Endothelial cell of umbilical vein (primary cell): ENCODE measurements around the gene SLC22A23. TPM values are rescaled to one million over a fixed set of nuclear protein-coding genes. Genes with fewer than 3 reads are reported as not detected.

Experiments used
- BruUV-seq: library from RNA; stranded (reverse); fragments of 400-500 nt; replicated peaks from 2 replicates; lab custom pipeline; 2021; lab: Mats Ljungman, UMichigan
- CTCF ChIA-PET: fragments of 300-600, 350-600 bp; sonication (Branson Sonifier 250); formaldehyde crosslinking; loops from one replicate; lab custom pipeline; 2021; ENCODE audit warnings: antibody characterized with exemption, inconsistent platforms; lab: Charles Lee
- POLR2A ChIA-PET: fragments of 300-600, 350-600 bp; sonication (Branson Sonifier 250); formaldehyde crosslinking; loops from one replicate; lab custom pipeline; 2021; ENCODE audit warnings: antibody characterized with exemption, inconsistent platforms; lab: Charles Lee
- DNase-seq: peaks from one replicate; pipeline ENCODE4 v3.0.0-alpha.2; 2011; ENCODE audit warnings: low read depth, low spot score
- FAIRE-seq: peaks from 2 replicates; lab custom pipeline; 2011; peaks lifted over from hg19 to GRCh38; lab: Jason Lieb, UNC
- H2AFZ ChIP-seq: 2 replicates; pipeline ENCODE4 v1.6.0; 2012; ENCODE audit warnings: low read depth, low read length, control low read depth, inconsistent platforms
- H3K27ac ChIP-seq: 2 replicates; pipeline ENCODE4 v1.5.1; 2011; ENCODE audit warnings: low read depth, mild to moderate bottlenecking, control low read depth, low read length, moderate library complexity; ENCODE audit not compliant: insufficient read depth
- H3K27me3 ChIP-seq, 2 experiments: 2 replicates each; pipeline versions ENCODE4 v1.6.0 to v1.6.1; 2011; ENCODE audit warnings: low read length in 2 of 2, mixed read lengths in 1 of 2; ENCODE audit not compliant: control insufficient read depth in 2 of 2, insufficient read depth in 2 of 2
- H3K36me3 ChIP-seq, 2 experiments: 2 replicates in 1 of 2; 3 replicates in 1 of 2; pipeline ENCODE4 v1.5.1; 2011; ENCODE audit warnings: low read length in 2 of 2, mild to moderate bottlenecking in 1 of 2, moderate library complexity in 1 of 2; ENCODE audit not compliant: control insufficient read depth in 2 of 2, insufficient read depth in 2 of 2; ENCODE audit errors: extremely low read depth in 1 of 2
- H3K4me1 ChIP-seq: 3 replicates; pipeline ENCODE4 v1.5.1; 2011; ENCODE audit warnings: mild to moderate bottlenecking, low read length; ENCODE audit not compliant: control insufficient read depth, insufficient read depth; ENCODE audit errors: extremely low read depth
- H3K4me2 ChIP-seq: 2 replicates; pipeline ENCODE4 v1.6.1; 2011; ENCODE audit warnings: low read length, control low read depth, mixed read lengths; ENCODE audit not compliant: insufficient read depth
- H3K4me3 ChIP-seq, 3 experiments: fragments of 200-600 bp in 1 of 3; sonication (generic), shearing (Covaris generic) in 1 of 3; replicated peaks in 1 of 3; 2 replicates each; pipeline ENCODE4 v1.5.1; 2011 to 2016; ENCODE audit warnings: control low read depth in 3 of 3, low read length in 3 of 3, mild to moderate bottlenecking in 2 of 3, inconsistent platforms in 1 of 3, low read depth in 1 of 3, moderate library complexity in 1 of 3; ENCODE audit not compliant: insufficient read depth in 1 of 3
- H3K79me2 ChIP-seq: 2 replicates; pipeline ENCODE4 v1.6.0; 2012; ENCODE audit warnings: low read length, inconsistent platforms; ENCODE audit not compliant: control insufficient read depth, insufficient read depth
- H3K9ac ChIP-seq: replicated peaks from 2 replicates; pipeline ENCODE3; 2011; ENCODE audit warnings: low read length, control low read depth; ENCODE audit not compliant: insufficient read depth; ENCODE audit errors: extremely low read depth
- H3K9me1 ChIP-seq: replicated peaks from 3 replicates; pipeline ENCODE4 v1.6.0; 2011; ENCODE audit warnings: mild to moderate bottlenecking, low read length; ENCODE audit not compliant: control insufficient read depth, insufficient read depth; ENCODE audit errors: extremely low read depth
- H3K9me3 ChIP-seq: replicated peaks from 2 replicates; pipeline ENCODE4 v1.5.1; 2012; ENCODE audit warnings: low read length, inconsistent platforms; ENCODE audit not compliant: control insufficient read depth, insufficient read depth
- H4K20me1 ChIP-seq: replicated peaks from 2 replicates; pipeline ENCODE3; 2011; ENCODE audit warnings: mild to moderate bottlenecking, low read length; ENCODE audit not compliant: control insufficient read depth, insufficient read depth; ENCODE audit errors: extremely low read depth
- EZH2 ChIP-seq: IDR thresholded peaks from 2 replicates; pipeline ENCODE4 v1.6.1; 2012; ENCODE audit warnings: borderline replicate concordance, low read depth, mild to moderate bottlenecking, moderate library complexity, low read length, inconsistent platforms; ENCODE audit not compliant: severe bottlenecking
- FOS ChIP-seq: IDR thresholded peaks from 2 replicates; pipeline ENCODE4 v1.6.1; 2011; ENCODE audit warnings: mild to moderate bottlenecking, low read length, moderate library complexity, borderline replicate concordance; ENCODE audit not compliant: insufficient read depth
- GATA2 ChIP-seq: IDR thresholded peaks from 2 replicates; pipeline ENCODE4 v1.7.0; 2011; ENCODE audit warnings: low read depth, mild to moderate bottlenecking, moderate library complexity, mixed read lengths, low read length; ENCODE audit not compliant: insufficient read length, insufficient read depth
- JUN ChIP-seq: IDR thresholded peaks from 2 replicates; pipeline ENCODE4 v1.6.1; 2011; ENCODE audit warnings: borderline replicate concordance, low read depth; ENCODE audit not compliant: insufficient read length, insufficient read depth
- POLR2A ChIP-seq: IDR thresholded peaks from 2 replicates; pipeline ENCODE4 v1.6.1; 2012; ENCODE audit warnings: low read depth, mild to moderate bottlenecking, control low read depth, low read length
- POLR2AphosphoS5 ChIP-seq: IDR thresholded peaks from 2 replicates; pipeline ENCODE4 v1.6.1; 2012; ENCODE audit warnings: low read depth, mild to moderate bottlenecking, control low read depth, low read length, moderate library complexity; ENCODE audit not compliant: insufficient read depth
- dilution Hi-C: fragments of 300-500 bp; cut with MboI; formaldehyde crosslinking; loops from one replicate; pipeline ENCODE4 v1.15.0; 2019; ENCODE audit warnings: low sequenced_read_pairs; ENCODE audit not compliant: extremely low pct_ligation_motif_present
- intact Hi-C: fragments of 100-400 bp; cut with micrococcal nuclease; formaldehyde crosslinking; loops from one replicate; pipeline ENCODE4 v1.10.0; 2022
- polyA plus RNA-seq, 4 experiments: library from polyadenylated mRNA; depleted of rRNA in 3 of 4; stranded (reverse) in 3 of 4; unstranded in 1 of 4; fragments of >200 nt; gene quantifications; 2 replicates each; pipeline versions ENCODE4 v1.2.1 to v1.2.3, GENCODE V29; 2011 to 2012; ENCODE audit warnings: missing spikeins in 1 of 4
- total RNA-seq: library from RNA; stranded (reverse); gene quantifications from 2 replicates; pipeline ENCODE4 v1.2.3, GENCODE V29; 2021
- TF ChIP-seq, protein P1 (sequence below): IDR thresholded peaks from 2 replicates; pipeline ENCODE4 v1.6.1; 2011; ENCODE audit not compliant: insufficient read depth, insufficient read length
- TF ChIP-seq, protein P2 (sequence below), 2 donors: IDR thresholded peaks; 1 replicate in 1 of 2; 2 replicates in 1 of 2; pipeline ENCODE4 v1.5.1; 2011; ENCODE audit warnings: low read length in 2 of 2, mild to moderate bottlenecking in 2 of 2, moderate library complexity in 2 of 2, control low read depth in 1 of 2, inconsistent platforms in 1 of 2, low read depth in 1 of 2; ENCODE audit not compliant: insufficient read depth in 1 of 2; ENCODE audit errors: extremely low read depth in 1 of 2

The SLC22A23 gene
- total and polyA plus RNA-seq, 2 donors (not counting 3 experiments of a cell fraction or from before 2014, with no cell fraction given) = 4.2 to 14.3 TPM

DNA sequence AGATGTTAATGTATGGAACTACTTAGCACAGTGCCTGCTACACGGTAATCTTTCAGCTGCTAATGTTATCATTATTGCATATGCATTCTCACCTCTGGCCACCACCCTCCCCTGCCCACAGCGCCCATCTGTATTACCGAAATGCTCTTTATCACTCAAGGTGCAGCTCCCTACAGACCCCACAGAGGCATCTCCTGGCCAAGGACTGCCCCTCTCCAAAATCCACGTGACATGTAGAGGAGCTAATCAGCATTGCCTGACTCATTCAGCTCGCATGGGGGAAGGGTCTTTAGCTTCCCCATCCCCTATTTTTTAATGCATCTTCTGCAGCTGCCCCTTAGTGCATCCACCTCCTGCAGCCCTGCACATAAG lies 41.8 kb downstream of the SLC22A23 start:
- Histone ChIP-seq H3K4me3 (no peak overlapping the region), H3K4me1 (no peaks in the 10 kb centered on the region), H3K9ac (no peak overlapping the region), H3K9me1 (no peaks in the 10 kb centered on the region), H3K27me3 (no peaks in the 10 kb centered on the region), H3K27ac (no peak overlapping the region), H4K20me1 (no peaks in the 10 kb centered on the region), H3K9me3 (no peaks in the 10 kb centered on the region), H3K4me2 (no peak overlapping the region), H2AFZ (no peak overlapping the region), H3K36me3 (no peaks in the 10 kb centered on the region), H3K79me2 (no peaks in the 10 kb centered on the region)
- BruUV-seq = no TSS peak
- no peak for FAIRE-seq
- ChIA-PET POLR2A (interaction anchor here (0.5 to 0.9 kb wide), 2 partner anchors 43 to 313 kb away, joined by 4 to 5 read pairs; no protein-coding TSS in a partner anchor), CTCF (interaction anchor here (0.6 to 1.2 kb wide), 4 partner anchors 8 to 318 kb away, joined by 3 to 7 read pairs (median 4); no protein-coding TSS in a partner anchor)
- dilution Hi-C loops (no loop called here), intact Hi-C loops (loop anchor here (2.0 kb wide), 1 partner anchor 592 kb away; no protein-coding TSS in a partner anchor)
- no peak for DNase-seq
- TF ChIP-seq FOS = no peak
- TF ChIP-seq GATA2 = no peak
- TF ChIP-seq, protein P1, sequence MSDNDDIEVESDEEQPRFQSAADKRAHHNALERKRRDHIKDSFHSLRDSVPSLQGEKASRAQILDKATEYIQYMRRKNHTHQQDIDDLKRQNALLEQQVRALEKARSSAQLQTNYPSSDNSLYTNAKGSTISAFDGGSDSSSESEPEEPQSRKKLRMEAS = no peak
- TF ChIP-seq POLR2A = no peak
- TF ChIP-seq, protein P2, sequence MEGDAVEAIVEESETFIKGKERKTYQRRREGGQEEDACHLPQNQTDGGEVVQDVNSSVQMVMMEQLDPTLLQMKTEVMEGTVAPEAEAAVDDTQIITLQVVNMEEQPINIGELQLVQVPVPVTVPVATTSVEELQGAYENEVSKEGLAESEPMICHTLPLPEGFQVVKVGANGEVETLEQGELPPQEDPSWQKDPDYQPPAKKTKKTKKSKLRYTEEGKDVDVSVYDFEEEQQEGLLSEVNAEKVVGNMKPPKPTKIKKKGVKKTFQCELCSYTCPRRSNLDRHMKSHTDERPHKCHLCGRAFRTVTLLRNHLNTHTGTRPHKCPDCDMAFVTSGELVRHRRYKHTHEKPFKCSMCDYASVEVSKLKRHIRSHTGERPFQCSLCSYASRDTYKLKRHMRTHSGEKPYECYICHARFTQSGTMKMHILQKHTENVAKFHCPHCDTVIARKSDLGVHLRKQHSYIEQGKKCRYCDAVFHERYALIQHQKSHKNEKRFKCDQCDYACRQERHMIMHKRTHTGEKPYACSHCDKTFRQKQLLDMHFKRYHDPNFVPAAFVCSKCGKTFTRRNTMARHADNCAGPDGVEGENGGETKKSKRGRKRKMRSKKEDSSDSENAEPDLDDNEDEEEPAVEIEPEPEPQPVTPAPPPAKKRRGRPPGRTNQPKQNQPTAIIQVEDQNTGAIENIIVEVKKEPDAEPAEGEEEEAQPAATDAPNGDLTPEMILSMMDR (IDR thresholded peaks at IDR 0.05; ENCODE audit: extremely low read depth in 1 of 2, insufficient read depth in 1 of 2, low read depth in 1 of 2, low read length in 2 of 2) = no peak
- TF ChIP-seq EZH2 = no peak
- no peak for TF ChIP-seq JUN
- TF ChIP-seq POLR2AphosphoS5 = no peak
